Activated T-helper 1 cell treated with Interleukin-2 at 50 U/mL for 16 hours (primary cell): ENCODE results near the gene P2RX7.

Source experiments
- DNase-seq: peaks from one replicate; pipeline ENCODE4 v3.0.0-alpha.2; 2020; ENCODE audit warnings: low read depth

The P2RX7 gene

DNA sequence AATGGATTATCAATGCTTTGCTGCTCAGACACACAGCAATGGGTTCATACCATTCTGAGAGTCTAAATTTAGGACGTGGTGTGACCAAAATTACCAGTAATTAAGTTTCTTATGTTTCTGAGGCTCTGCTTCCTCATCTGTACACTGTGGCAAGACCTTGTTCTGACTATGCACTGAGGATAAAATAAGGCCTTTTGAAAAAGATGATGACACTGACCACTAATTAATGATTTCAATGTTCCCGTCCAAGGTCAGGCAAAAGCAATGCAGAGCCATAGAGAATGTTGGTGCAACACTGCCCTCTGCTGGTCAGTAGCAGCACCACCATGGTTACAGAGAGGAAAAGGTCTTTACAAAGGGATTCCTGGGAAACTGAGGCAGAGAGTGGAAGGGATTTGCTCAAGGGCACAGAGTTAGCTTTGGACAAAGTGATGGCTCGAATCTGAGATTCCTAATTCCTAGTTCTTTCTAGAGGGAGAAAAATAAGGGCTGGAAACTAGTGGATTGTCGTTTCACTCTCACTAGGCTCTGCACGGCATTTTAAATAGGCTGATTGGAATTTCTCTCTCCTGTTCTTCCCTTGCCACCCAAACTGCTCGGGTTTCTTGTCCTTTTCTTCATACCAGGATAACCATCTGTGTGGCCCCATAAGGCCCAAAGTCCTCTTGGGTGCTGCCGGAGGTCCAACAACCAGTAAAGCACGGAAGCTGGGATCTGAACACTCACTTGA, 22.3 kb upstream of the P2RX7 start:
- peak; percentile 46 for DNase-seq

DNA sequence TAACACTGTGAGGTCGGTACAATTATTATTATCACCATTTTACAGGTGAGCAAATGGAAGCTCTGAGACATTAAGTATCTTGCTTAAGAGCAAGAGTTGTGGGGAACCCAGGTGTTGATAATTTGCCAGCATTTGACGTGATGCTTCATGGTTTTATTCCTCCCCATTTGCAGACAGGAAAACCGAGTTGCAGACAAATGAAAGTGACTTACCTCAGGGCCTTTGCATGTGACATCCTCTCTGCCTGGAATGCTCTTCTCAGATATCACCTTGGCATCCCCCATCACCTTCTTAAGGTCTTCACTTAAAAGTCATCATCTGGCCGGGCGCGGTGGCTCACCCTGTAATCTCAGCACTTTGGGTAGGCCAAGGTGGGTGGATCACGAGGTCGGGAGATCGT, 21.0 kb upstream of the P2RX7 start:
- DNase-seq: no peak

DNA sequence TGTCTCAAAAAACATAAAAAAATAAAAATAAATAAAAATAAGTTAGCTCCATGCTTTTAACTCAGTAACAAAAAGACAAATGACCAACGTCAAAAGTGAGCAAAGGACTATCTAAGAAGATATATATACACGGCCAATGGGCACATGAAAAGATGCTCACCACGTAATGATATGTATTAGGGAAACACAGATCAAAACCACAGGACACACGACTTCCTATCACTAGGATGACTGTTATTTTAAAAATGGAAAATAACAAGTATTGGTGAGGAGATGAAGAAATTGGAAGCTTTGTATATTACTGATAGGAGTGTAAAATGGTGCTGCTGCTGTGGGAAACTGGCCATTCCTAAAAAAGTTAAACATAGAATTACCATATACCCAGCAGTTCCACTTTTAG, 20.2 kb upstream of the P2RX7 start:
- no peak for DNase-seq

DNA sequence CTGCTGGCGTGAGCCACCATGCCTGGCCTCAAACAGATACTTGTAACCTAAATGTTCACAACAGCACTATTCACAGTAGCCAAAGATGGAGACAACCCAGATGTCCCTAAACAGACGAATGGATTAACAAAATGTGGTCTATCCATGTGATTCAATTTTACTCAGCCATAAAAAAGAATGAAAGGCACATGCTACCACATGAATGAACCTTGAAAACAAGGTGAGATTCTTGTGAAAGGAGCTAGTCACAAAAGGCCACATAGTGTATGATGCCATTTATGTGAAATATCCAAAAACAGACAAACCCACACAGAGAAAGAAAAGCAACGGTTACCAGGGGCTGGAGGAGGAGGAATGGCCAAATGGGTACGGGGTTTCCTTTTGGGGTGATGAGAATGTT, 19.6 kb upstream of the P2RX7 start:
- no peak for DNase-seq

DNA sequence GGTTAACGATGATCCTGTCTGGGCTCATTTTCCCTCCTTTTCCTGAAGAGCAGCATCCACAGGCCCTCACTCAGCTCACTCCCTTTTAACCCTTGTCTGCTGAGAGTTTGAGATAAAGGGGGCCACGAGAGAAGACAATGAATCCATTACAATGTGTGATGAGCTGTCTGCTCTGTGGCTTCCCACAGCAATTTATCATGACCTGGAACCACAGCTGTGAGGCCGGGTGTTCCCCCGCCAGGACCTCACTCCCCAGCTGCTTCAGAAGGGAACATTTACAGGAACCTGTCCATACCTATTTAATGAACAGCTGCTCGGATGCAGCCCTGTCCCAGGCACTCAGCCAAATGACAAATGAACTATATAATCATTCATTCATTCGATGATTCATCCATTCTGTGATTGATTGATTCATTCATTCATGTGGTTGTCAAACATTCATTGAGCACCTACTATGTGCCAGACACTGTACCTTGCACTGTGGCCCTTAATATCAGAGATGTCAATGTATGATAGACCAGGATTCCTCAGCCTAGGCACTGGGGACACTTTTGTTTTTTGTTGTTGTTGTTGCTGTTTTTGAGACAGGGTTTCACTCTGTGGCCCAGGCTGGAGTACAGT, 18.5 kb upstream of the P2RX7 start:
- DNase-seq: no peak

DNA sequence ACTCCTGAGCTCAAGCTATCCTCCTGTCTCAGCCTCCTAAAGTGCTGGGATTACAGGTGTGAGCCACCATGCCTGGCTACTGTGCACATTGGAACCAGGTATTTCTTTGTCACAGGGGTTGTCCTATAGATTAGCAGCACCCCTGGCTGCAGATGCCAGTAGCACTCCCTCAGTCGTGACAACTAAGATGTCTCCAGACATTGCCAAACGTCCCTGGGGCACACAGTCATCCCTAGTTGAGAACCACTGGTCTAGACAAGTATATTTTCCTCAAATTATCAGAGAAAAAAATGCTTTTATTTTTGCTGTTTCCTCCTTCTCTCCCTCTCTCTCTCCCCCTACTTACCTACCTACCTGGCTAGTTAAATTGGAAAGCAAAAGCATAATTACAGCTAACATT, 17.9 kb upstream of the P2RX7 start:
- no peak for DNase-seq

DNA sequence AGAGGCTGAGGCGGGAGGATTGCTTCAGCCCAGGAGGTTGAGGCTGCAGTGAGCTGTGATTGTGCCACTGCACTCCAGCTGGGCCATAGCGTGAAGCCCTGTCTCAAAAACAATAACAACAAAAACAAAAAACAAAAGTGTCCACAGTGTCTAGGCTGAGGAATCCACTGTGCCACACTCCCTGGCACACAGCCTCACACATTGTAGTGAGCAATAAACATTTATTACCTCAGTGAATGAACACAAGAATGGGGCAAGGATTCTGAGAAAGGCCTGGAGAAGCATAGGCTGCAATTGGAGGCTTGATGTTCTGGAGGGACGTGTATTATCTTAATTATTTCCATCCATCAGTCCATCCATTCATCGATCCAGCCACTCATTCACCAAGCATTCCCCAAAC, 17.1 kb upstream of the P2RX7 start:
- no peak for DNase-seq

DNA sequence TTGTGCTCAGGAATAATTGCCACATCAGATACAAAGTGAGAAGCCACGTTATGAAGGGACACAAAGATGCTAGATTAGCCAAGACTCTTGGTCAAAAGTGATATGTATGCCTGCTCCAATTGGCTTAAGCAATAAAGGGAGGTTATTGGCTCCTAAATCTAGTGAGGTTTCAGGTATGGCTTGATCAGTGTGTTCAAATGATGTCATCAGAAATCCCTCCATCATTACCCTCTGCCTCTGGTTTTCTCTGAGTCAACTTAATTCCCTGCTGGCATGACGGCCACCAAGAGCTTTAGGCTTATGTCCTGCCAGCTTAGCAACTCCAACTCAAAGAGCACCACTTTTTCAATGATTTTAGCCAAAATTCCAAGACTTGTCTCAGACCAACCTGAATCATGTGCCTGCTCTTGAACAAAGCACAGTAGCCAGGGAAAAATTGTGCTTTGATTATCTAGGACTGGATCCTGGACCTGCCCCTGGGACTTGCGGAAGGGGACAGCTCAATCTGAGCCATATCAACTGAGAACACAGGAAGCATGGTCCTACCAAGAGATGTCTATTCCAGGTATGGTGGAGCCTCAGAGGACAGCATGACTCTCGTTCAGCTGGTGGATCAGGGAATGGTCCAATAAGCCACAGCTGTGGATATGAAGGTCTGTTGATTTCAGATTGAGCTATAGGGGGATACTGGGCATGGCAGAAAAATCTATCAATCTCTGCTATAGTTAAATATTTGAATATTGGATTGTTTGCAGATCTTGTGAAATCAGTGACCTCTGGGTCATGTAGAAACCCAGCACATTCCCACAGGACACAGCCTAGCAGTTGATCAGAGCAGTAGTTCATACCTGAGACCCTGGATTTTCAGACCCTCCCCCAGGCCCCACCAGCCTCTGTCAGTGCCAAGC, 16.1 kb upstream of the P2RX7 start:
- no peak for DNase-seq

DNA sequence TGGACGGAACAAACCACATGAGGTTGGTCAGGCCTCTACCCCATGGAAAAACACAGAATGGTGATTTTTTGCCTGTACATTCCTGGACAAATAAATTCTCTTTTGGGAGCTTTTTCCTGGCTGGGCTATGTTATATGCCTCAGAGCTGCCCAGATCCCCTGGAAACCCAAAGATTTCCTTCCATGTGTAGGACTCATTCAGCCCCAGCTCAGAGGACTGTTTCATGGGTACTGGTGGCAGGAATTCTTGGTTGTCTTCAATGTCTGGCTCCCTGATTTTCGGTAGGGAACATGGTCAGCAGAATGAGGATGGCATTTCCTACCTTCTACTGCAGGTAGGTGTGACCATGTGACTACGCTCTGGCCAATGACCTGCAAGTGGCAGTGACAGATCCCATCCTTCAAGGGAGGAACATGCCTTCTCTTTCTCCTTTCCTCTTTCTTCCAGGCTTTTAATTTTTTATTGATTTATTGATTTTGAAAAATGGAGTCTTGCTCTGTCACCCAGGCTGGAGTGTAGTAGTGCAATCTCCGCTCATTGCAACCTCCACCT, 15.4 kb upstream of the P2RX7 start:
- DNase-seq: no peak

DNA sequence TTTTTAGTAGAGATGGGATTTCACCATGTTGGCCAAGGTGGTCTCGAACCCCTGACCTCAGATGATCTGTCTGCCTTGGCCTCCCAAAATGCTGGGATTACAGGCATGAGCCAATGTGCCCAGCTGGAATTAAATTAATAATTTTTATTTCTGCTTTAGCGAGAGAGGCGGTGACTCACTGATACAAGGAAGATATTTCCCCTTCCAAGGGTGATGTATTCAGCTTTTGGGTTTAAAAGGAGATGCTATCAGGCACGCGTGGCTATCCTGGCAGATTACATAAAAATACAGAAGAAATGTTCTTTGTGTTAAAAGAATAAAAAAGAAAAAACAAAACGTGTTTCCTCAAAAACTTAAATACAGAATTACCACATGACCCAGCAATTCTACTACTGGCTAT, 12.4 kb upstream of the P2RX7 start:
- no peak for DNase-seq

DNA sequence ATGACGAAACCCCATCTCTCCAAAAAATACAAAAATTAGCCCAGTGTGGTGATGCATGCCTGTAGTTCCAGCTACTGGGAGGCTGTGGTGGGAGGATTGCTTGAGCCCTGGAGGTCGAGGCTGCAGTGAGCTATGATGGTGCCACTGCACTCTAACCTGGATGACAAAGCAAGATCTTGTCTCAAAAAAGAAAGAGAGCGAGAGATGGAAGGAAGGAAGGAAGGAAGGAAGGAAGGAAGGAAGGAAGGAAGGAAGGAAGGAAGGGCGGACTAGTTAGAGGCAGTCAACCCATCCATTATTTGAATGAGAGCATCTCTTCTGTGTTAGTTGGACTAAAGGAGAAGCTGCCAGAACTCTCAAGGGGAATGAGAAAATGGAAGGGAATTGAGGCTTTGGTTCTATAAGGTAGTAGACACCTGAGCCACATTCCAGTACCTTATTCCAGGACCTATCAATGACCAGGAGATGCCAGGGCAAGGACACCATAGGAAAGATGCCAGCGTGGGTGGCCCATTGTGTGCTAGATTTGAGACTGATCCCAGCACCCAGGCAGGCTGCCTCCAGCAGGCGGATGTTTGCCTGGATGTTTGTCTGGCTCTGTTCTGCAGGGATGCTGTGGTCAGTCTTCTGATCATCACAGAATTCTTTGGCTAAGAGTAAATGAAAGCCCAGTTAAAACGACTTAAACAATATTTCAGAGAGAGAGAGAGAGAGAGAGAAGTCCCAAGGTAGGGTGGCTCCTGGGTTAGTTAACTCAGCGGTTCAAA, 11.5 kb upstream of the P2RX7 start:
- no peak for DNase-seq

DNA sequence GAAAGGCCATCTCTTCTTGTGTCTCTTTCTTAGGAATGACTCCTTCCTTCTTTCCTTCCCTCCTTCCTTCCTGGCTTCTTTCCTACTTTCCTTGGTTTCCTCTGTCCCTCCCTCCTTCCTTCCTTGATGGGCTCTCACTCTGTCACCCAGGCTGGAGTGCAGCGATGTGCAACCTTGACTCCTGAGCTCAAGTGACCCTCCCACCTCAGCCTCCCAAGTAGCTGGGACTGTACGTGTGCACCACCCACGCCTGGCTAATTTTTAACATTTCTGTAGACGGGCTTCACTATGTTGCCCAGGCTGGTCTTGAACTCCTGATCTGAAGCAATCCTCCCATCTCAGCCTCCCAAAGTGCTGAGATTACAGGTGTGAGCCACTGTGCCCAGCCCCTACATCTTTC, 10.9 kb upstream of the P2RX7 start:
- no peak for DNase-seq

DNA sequence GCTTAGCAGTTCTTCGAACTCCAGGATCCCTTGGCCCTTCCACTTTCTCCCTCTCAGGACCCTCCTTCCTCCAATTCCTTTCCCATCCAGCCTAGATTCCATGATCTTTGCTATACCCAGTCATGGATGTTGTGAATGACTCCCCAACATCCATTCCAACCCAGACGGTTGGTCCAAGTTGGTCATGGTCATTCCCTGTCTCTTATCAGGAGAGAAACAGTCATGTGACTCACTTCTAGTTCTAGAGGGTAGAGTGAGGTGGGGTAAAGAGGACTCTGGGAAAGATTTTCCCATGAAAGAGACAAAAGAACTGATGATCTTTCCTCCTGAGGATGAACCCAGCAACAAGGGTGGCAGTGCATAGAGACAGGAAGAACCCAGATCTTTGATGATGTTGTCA, 9.2 kb upstream of the P2RX7 start:
- DNase-seq: no peak

DNA sequence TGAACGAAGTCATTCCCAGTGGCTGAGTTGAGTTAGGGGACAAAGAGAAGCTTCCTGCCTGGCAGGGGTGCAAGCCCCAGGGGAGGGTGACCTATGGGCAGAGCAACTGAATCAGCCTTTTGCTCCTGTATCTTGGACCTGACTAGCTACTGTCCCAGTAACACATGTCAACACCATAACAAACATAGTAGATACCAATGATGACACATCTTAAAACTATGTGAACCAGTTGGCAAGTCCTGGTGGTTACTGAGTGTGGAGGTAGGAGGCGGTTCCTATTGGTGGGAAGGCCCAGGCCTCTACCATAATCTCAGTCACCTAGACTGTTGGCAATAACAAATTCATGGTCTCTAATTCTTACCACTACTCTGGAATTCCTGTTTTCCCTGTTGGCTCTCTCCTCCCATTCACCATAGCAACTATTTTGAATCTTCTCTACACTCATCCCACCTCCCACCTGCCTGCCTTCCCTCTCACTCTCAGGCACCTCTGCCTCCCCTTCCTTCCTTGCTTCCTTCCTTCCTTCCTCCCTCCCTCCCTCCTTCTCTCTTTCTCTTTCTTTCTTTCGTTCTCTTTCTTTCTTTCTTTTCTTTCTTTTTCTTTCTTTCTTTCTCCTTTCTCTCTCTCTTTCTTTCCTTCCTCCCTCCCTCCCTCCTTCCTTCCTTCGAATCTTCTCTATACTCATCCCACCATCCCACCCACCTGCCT, 8.1 kb upstream of the P2RX7 start:
- no peak for DNase-seq

DNA sequence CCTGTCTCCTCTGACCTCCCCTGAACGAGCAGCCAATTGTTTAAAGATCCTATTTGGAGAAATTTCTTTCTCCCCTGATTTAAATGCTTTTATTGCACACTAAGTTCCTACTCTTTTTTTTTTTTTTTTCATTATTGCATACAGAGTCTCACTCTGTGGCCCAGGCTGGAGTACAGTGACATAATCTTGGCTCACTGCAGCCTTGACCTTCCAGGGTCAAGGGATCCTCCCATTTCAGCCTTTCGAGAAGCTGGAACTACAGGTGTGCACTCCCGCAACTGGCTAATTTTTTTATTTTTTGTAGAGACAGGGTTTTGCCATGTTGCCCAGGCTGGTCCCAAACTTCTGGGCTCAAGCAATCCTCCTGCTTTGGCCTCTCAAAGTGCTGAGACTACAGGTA, 5.2 kb upstream of the P2RX7 start:
- no peak for DNase-seq

DNA sequence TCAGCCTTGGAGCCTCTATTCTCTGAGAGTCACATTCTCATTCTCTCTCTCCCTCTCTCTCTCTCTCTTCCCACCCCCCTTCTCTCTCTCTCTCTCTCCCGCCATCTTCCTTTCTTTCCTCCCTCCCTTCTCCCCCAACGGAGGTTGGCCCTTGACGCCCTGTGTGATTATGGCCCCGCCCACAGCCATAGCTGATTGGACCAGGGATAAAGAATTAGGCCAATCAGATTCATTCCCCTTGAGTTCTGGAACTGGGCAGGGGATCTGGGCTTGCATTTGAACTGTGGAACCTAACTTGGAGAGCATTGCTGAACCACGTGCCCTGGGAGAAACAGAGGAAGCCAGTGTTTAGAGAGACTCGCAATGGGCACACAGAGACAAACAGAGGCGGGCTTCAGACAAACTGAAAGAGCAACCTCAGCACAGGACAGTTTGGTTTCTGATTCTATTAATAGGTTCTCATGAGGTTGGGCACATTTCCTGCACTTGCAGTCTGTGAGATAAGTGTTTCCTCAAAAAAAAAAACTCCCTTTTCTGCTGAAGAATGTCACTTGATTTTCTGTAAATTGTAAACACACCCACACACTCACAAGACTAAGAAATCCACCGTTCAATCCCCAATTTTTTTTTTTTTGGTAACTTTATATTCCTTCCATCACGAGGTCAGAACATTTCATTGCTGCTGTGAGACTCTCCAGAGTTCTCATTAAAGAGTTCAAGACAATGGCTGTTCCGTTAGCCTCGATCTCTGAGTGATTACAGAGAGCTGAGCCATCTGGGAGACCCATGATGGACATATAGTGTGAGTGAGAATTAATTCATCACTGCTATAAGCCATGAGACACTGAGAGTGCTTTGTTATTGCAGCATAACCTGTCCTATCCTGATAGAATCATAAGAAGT, 3.5 kb upstream of the P2RX7 start:
- peak; percentile 60 for DNase-seq

DNA sequence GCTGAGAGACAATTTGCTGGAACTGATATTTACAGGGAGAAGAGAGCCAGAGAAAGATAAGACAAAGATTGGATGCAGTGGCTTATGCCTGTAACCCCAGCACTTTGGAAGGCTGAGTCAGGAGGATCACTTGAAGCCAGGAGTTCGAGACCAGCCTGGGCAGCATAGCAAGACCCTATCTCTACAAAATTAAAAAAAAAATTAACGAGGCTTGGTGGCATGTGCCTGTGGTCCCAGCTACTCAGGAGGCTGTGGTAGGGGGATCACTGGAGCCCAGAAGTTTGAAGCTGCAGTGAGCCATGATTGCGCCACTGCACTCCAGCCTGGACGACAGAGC, 2.9 kb upstream of the P2RX7 start:
- no peak for DNase-seq

DNA sequence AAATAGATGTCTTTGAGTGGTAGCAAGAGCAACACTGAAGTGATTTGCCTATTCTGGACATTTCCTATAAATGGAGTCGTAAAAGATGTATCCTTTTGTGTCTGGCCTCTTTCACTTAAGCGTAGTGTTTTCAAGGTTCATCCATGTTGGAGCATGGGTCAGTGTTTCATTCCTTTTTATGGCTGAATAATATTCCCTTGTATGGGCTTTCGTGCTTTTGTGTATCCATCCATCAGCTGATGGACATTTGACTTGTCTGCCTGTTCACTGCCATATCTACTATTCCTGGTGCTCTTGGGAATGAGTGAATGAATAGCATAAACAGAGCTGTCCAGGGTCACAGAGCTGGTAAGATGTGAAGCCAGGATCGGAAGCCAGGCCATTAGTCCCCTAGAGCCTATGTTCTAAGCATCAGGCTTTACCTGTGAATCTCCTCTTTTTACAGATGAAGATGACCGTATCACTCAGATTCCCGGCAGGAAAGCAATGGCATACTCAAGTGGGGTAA, 1.8 kb upstream of the P2RX7 start:
- DNase-seq: no peak

DNA sequence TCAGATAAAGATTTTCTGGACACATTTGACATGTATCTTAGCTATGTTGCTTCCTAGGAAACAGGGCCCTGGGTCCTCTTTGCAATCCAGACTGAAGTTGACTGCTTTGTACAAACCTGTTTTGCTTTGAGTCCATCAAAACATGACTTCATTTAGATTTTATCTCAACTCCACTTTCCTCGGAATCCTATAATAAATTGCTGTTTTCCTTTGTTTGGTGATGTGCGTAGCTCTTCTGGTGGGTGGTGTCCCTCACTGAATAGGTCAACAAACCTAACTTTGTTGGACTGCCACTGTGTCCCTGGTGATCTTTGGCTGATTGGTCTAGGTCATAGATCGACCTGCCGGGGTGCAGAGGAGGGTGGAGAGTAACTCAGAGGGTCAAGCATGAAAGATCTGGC, 735 bp upstream of the P2RX7 start:
- no peak for DNase-seq

DNA sequence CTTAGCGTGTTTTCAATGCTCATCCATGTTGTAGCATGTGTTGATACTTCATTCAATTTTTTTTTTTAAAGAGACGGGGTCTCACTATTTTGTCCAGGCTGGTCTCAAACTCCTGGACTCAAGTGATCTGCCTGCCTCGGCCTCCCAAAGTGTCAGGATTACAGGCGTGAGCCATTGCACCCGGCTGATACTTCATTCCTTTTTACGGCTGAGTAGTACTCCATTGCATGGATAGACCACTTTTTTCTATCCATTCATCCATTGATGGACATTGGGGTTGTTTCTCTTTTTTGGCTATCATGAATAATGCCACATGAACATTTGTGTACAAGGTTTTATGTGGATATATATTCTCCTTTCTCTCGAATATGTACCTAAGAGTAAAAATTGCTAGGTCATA, 1.2 kb downstream of the P2RX7 start:
- no peak for DNase-seq
